Measurements from ENCODE around the gene NOVA2. TPM values are rescaled to one million over a fixed set of nuclear protein-coding genes. Genes with fewer than 3 reads are reported as not detected.

The NOVA2 gene
- polyA plus RNA-seq, 1 donor from 2014 or later = 9.3 TPM

DNA sequence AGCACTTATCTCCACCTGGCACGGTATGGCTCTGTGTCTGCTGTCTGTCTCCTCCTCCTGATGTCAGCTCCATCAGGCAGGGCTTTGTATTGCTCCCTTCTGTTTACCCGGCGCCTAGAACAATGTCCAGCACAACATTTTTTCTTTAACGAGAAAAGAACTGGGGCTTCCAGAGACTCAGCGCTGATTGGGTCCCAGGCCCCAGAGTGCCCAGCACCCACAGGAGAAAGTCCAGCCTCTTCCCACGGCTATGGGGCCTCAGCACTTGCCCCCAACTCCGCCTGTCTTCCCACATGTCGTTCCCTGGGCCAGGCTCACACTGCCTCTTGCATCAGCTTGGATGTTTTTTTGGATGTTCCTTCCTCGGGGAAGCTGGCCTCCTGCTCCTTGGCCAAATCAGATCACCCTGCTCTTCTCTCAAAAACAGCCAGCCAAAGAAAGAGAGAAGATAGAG is 78.1 kb downstream of the NOVA2 start:
- no peak overlapping the region for H3K4me3 ChIP-seq (ENCODE audit: low read length)
- TF ChIP-seq MXI1 (conservative IDR thresholded peaks at IDR 0.05; ENCODE audit: poor library complexity, severe bottlenecking) = no peak
- TF ChIP-seq EZH2 (IDR thresholded peaks at IDR 0.05; ENCODE audit: borderline replicate concordance, insufficient read depth, low read length, poor library complexity, severe bottlenecking) = no peak
- TF ChIP-seq RAD21 (conservative IDR thresholded peaks at IDR 0.05) = no peak
- TF ChIP-seq TAF1 (IDR thresholded peaks at IDR 0.05; ENCODE audit: low read depth) = no peak
- no peak for TF ChIP-seq SMC3 (conservative IDR thresholded peaks at IDR 0.05; ENCODE audit: poor library complexity)
- TF ChIP-seq, protein P1, sequence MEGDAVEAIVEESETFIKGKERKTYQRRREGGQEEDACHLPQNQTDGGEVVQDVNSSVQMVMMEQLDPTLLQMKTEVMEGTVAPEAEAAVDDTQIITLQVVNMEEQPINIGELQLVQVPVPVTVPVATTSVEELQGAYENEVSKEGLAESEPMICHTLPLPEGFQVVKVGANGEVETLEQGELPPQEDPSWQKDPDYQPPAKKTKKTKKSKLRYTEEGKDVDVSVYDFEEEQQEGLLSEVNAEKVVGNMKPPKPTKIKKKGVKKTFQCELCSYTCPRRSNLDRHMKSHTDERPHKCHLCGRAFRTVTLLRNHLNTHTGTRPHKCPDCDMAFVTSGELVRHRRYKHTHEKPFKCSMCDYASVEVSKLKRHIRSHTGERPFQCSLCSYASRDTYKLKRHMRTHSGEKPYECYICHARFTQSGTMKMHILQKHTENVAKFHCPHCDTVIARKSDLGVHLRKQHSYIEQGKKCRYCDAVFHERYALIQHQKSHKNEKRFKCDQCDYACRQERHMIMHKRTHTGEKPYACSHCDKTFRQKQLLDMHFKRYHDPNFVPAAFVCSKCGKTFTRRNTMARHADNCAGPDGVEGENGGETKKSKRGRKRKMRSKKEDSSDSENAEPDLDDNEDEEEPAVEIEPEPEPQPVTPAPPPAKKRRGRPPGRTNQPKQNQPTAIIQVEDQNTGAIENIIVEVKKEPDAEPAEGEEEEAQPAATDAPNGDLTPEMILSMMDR (IDR thresholded peaks at IDR 0.05; ENCODE audit: poor library complexity, severe bottlenecking) = no peak
- TF ChIP-seq, protein P2, sequence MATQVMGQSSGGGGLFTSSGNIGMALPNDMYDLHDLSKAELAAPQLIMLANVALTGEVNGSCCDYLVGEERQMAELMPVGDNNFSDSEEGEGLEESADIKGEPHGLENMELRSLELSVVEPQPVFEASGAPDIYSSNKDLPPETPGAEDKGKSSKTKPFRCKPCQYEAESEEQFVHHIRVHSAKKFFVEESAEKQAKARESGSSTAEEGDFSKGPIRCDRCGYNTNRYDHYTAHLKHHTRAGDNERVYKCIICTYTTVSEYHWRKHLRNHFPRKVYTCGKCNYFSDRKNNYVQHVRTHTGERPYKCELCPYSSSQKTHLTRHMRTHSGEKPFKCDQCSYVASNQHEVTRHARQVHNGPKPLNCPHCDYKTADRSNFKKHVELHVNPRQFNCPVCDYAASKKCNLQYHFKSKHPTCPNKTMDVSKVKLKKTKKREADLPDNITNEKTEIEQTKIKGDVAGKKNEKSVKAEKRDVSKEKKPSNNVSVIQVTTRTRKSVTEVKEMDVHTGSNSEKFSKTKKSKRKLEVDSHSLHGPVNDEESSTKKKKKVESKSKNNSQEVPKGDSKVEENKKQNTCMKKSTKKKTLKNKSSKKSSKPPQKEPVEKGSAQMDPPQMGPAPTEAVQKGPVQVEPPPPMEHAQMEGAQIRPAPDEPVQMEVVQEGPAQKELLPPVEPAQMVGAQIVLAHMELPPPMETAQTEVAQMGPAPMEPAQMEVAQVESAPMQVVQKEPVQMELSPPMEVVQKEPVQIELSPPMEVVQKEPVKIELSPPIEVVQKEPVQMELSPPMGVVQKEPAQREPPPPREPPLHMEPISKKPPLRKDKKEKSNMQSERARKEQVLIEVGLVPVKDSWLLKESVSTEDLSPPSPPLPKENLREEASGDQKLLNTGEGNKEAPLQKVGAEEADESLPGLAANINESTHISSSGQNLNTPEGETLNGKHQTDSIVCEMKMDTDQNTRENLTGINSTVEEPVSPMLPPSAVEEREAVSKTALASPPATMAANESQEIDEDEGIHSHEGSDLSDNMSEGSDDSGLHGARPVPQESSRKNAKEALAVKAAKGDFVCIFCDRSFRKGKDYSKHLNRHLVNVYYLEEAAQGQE (IDR thresholded peaks at IDR 0.05; ENCODE audit: borderline replicate concordance) = no peak
- TF ChIP-seq EP300 (conservative IDR thresholded peaks at IDR 0.05; ENCODE audit: poor library complexity, severe bottlenecking) = no peak
- TF ChIP-seq POLR2AphosphoS5 (IDR thresholded peaks at IDR 0.05) = no peak
- H3F3A ChIP-seq (ENCODE audit: insufficient read depth, low read length, poor library complexity, severe bottlenecking) = no peaks in the 10 kb centered on the region
- no peak overlapping the region for H3K27ac ChIP-seq (ENCODE audit: low read length)
- no peaks in the 10 kb centered on the region for H3K27me3 ChIP-seq (ENCODE audit: insufficient read depth, low read depth, low read length)
- H3K36me3 ChIP-seq (ENCODE audit: insufficient read depth, low read length) = no peaks in the 10 kb centered on the region
- no peak overlapping the region for H3K4me2 ChIP-seq (ENCODE audit: low read length)
- no peak overlapping the region for H2AFZ ChIP-seq (ENCODE audit: low read depth, low read length)
- H4K20me1 ChIP-seq (ENCODE audit: insufficient read depth) = no peaks in the 10 kb centered on the region
- H3K9me2 ChIP-seq (ENCODE audit: insufficient read depth, low read length) = no peaks in the 10 kb centered on the region
- no peak overlapping the region for H3K9ac ChIP-seq (ENCODE audit: low read length)
- H3K9me3 ChIP-seq (ENCODE audit: low read length) = no peaks in the 10 kb centered on the region
- H3K79me2 ChIP-seq (replicated peaks; ENCODE audit: insufficient read depth, low read length) = no peaks in the 10 kb centered on the region

DNA sequence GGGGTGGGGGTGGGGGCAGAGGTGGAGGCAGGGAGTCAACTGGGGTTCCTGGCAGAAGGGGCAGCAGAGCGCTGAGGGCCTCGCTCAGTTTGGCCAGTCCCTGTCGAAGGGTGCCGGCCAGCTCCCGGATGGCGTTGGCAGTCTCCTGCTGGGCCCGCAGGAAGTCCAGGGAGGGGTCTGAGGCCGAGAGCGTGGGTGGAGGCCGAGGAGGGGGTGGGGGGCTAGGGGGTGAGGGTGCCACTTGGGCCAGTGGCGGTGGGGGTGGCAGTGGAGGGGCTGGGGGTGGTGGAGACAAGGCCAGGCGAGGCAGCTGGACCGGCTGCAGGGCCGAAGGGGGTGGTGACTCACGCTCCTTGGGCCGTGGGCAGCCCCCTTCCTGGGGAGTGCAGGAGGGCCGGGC is 82.8 kb downstream of the NOVA2 start:
- no peaks in the 10 kb centered on the region for H3K36me3 ChIP-seq (ENCODE audit: insufficient read depth, low read length)
- no peaks in the 10 kb centered on the region for H3K27me3 ChIP-seq (ENCODE audit: insufficient read depth, low read depth, low read length)
- no peaks in the 10 kb centered on the region for H4K20me1 ChIP-seq (ENCODE audit: insufficient read depth)
- no peak overlapping the region for H3K27ac ChIP-seq (ENCODE audit: low read length)
- no peaks in the 10 kb centered on the region for H3K9me2 ChIP-seq (ENCODE audit: insufficient read depth, low read length)
- TF ChIP-seq, protein P1 (IDR thresholded peaks at IDR 0.05; ENCODE audit: poor library complexity, severe bottlenecking) = no peak
- TF ChIP-seq SMC3 (conservative IDR thresholded peaks at IDR 0.05; ENCODE audit: poor library complexity) (no peak), TAF1 (IDR thresholded peaks at IDR 0.05; ENCODE audit: low read depth) (no peak), MXI1 (conservative IDR thresholded peaks at IDR 0.05; ENCODE audit: poor library complexity, severe bottlenecking) (no peak), RAD21 (conservative IDR thresholded peaks at IDR 0.05) (no peak), POLR2AphosphoS5 (IDR thresholded peaks at IDR 0.05) (no peak), EP300 (conservative IDR thresholded peaks at IDR 0.05; ENCODE audit: poor library complexity, severe bottlenecking) (no peak), EZH2 (IDR thresholded peaks at IDR 0.05; ENCODE audit: borderline replicate concordance, insufficient read depth, low read length, poor library complexity, severe bottlenecking) (no peak)
- TF ChIP-seq, protein P2 (IDR thresholded peaks at IDR 0.05; ENCODE audit: borderline replicate concordance) = no peak
- no peaks in the 10 kb centered on the region for H3K79me2 ChIP-seq (replicated peaks; ENCODE audit: insufficient read depth, low read length)
- no peak overlapping the region for H2AFZ ChIP-seq (ENCODE audit: low read depth, low read length)
- no peaks in the 10 kb centered on the region for H3K9me3 ChIP-seq (ENCODE audit: low read length)
- H3F3A ChIP-seq (ENCODE audit: insufficient read depth, low read length, poor library complexity, severe bottlenecking) = no peaks in the 10 kb centered on the region
- no peak overlapping the region for H3K9ac ChIP-seq (ENCODE audit: low read length)
- no peak overlapping the region for H3K4me3 ChIP-seq (ENCODE audit: low read length)
- H3K4me2 ChIP-seq (ENCODE audit: low read length) = no peak overlapping the region

Measured in neural cell (in vitro differentiated cells).